Measurements from ENCODE around the gene PISD.
"Not testable (repeated sequence)": the region's sequence is repeated elsewhere in the genome, so short reads cannot be mapped to it uniquely, and the experiment has no call there.

The PISD gene

DNA sequence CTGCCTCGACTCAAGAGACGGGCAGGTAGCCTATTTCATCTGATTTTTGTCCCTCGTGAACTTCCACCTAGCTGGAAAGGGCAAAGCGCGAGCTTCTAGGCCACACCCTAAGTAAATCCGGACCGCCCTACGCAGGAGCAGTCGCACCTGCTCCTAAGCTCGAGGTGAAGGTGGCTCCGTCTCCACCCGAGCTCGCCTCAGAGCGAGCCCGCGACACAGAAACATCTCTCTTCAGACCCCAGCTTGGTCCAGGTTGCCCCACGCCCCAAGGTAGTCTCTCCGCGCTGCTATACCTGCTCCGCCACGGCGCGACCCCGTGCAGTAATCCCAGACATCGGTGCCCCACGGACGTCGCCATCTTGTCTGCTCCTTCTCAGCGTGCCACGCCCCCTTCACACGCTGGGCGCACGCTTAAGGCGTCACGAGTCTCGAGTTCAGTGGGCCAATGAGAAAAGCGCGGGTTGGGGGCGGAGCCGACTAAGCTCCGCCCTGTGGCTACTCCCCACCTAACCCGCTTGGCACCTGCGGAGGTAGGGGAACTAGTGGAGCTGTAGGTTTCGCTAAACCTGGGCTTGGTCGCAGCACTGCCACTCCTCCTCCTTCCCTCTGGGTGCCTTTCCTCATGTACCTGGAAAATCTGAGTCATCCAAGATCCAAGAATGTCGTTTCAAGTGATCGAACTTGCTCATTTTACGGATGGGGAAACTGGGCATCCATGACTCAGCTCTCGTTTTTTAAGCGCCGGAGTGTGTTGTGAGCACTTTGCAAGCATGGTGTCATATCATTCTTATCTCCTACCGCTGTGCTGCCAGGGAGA is at the start of gene PISD:
PISD (minus strand) TSS at position 365 of the 817 bp plus-strand sequence; CDS start at position 358, 7 bp downstream.
- peak; percentile 69 for DNase-seq

DNA sequence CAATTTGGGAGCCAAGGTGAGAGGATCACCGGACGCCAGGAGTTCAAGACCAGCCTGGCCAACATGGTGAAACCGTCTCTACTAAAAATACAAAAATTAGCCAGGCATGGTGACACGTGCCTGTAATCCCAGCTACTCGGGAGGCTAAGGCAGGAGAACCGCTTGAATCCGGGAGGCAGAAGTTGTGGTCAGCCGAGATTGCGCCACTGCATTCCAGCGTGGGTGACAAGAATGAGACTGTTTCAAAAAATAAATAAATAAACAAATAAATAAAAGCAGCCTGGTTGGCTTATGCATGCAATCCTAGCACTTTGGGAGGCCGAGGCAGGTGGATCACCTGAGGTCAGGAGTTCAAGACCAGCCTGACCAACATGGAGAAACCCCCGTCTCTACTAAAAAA is 49.2 kb upstream of the PISD start:
- DNase-seq: not testable (repeated sequence)

- DNase-seq: no peak
These were observed 45.5 kb upstream of the PISD start for GRCh38 chr22:31707519-31707918.

GRCh38 chr22:31695423-31695822 is 33.4 kb upstream of the PISD start:
- no peak for DNase-seq

DNA sequence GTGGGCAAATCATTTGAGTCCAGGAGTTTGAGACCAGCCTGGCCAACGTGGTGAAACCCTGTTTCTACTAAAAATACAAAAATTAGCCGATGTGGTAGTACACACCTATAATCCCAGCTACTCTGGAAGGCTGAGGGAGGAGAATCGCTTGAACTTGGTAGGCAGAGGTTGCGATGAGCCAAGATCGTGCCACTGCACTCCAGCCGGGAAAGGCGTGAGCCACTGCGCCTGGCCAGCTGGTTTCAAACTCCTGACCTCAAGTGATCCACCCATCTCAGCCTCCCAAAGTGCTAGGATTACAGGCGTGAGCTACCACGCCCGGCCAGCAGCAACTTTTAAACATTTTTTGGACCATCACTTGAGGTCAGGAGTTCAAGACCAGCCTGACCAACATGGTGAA is 32.0 kb upstream of the PISD start:
- not testable (repeated sequence) for DNase-seq

- no peak for DNase-seq
These were observed 30.3 kb upstream of the PISD start for GRCh38 chr22:31692186-31692886.

DNA sequence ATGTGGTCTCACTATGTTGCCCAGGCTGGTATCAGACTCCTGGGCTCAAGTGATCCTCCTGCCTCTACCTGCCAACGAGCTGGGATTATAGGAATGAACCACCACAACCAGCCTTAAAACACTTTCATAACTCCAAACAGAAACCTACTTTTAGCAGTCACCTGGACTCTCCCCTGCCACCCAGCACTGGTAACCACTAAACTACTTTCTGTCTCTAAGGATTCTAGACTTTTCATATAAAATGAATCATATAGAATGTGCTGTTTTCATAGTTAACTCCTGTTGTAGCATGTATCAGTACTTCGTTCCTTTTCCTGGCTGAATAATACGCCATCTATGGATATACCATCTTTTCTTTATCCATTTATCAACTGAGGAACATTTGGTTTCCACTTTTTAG is 29.4 kb upstream of the PISD start:
- no peak for DNase-seq

DNA sequence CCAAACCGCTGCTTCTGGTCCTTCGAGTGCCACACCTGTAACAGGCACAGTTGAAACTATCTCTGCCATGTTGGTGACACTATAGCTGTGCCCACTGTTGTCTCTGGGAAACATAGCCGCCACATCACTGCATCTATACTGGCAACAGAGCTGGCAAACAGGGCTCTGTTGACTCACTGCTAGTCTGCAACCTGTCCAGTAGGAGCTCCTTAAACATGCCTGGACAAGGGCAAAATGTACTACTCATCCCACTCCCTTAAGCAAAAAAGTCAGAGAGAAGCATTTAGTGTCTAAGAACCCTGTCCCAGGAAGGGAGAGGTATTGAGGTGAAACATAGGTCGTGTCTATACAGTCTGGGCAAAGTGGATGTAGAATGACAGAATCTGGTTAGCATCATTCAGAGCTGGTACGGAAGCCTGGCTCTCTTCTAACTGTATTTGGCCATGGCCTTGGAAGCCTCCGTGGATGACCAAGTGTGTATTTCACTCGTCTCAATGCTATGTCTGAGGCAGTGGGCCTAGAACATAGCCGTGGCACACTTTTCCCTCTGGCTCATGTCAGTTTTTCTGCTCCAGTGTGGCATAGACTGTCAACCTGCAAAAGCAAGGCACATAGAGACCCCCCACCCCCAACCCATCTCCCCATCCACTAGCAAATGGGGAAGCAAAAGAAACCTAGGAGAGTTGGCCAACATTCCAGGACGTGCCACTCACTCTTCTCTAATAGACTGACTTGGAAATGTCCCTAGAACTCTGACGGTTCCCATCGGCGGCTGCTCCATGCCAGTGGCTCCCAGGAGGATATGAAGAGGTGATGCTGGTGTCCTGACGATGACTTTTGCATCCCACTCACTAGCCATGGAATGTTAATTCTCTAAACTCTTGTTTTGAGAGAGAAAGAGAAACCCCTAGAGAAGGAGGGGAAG is 21.4 kb upstream of the PISD start:
- DNase-seq: no peak

DNA sequence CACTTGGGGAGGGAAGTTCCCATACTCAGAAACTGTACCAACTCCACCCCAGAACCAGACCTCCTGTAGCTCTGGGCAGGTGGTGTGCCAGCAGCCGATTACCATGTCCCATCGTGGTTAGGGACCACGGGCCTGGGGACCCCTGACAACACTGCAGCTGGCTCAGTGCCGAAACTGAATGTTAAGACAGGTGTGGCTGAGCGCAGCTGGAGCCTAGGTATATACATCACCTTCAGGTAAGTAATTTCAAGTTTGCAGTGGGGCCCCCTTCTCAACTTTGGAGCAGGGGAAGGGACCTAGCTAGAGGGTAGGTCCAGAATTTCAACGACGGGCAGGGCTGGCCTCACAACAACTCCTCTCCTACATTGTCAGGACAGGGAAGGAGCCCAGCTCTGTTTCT is 20.7 kb upstream of the PISD start:
- DNase-seq: no peak

DNA sequence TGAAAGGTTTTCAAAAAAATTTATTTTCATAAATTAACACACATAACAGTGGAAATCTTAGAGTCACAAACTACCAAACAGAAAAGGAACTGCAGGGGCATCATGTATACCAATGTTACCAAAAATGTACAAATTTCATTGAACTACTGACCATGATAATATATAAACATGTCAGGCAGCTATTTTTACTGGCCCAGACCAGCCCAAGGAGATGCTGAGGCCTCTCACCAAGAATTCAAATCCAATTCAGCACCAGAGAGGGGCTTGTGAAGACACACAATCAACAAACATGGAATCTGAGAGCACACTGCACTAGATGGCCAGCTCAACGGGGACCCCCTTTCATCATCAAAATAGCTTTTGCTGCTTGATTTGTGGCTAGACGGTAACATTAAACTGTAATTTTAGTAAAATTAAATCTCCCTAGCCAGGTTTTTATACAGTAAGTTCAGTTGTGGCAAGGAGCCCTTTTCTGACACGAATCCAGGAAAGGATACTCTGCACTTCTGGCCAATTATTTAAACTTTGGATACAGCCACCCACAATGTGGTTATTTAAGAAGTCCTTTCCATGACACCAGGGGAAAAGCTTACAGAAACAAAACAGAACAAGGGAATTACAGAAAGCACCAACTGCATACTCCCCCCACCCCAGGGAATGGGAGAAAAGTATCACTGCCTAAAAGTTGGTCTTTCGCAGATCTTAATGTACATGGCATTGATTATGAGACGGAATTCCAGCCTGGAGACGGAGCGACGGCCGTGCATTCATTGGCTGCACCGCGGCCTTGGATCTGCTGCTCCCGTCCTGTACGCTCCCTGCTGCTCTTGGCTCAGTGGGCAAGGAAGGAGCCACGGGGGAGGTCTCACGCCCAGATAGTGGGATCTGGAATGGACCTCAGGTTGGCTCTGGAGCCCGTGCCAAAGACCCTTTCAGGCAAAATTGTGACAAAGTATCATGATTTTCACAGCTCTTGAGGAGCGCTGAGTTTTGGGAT is 19.6 kb upstream of the PISD start:
- no peak for DNase-seq

DNA sequence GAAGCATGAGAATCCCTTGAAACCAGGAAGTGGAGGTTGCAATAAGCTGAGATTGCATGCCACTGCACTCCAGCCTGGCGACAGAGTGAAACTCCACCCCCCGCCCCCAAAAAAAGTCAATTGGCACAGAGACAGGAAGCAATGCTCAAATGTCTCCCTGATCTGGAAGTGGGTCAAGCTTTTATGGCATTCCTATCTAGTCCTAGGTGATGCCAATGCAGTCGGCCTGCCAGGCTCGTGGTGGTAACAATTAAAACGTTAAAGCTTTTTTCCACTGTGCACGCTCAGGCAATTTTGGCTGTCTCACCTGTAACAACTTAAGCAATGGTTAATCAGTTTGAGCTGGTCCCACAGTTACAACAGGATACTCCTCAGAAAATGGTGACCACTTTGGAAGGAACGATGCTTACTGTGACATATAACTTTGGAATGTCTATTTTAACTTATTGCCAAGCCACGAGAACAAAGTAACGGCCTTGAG is 18.9 kb upstream of the PISD start:
- no peak for DNase-seq

DNA sequence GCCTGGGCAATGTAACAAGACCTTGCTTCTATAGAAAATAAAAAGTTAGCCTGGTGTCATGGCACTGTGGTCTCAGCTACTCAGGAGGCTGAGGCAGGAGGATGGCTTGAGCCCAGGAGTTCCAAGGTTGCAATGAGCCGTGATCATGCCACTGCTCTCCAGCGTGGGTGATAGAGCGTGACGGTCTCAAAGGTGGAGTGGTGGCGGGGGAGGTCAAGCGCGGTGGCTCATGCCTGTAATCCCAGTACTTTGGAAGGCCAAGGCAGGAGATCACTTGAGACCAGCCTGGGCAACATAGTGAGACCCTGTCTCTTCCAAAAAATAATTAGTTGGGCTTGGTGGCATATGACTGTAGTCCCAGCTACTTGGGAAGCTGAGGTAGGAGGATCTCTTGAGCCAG is 16.7 kb upstream of the PISD start:
- DNase-seq: no peak

DNA sequence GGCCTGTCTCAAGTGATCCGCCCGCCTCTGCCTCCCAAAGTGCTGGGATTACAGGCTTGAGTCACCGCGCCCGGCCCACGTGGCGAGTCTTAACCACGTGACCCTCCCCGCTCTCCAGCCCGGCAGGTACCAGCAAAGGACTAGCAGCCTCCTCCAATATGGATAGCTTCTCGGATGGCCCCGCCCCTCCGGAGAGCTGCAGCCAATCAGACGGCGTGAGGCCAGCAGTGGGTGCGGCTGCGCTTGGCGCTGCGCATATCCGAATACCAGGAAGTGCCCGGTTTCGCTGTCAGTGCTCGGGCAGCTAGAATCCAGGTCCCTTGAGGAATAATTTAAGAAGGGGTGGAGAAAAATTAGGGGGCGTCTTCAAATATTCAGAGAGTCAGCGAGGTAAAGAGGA is 14.7 kb upstream of the PISD start:
- no peak for DNase-seq

DNA sequence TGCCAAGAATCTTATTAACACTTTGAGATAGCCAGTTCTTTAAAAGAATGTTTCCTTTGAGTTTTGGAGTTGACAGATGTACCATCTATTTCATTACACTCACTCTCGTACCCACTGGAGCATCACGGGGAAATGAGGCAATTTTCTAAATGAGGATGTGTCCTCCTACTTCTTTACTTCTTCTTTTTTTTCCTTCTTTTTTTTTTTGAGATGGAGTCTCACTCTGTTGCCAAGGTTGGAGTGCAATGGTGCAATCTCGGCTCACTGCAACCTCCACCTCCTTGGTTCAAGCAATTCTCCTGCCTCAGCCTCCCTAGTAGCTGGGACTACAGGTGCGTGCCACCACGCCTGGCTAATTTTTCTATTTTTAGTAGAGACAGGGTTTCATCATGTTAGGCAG is 12.2 kb upstream of the PISD start:
- DNase-seq: not testable (repeated sequence)

GRCh38 chr22:31668849-31669248 is 6.8 kb upstream of the PISD start:
- not testable (repeated sequence) for DNase-seq

DNA sequence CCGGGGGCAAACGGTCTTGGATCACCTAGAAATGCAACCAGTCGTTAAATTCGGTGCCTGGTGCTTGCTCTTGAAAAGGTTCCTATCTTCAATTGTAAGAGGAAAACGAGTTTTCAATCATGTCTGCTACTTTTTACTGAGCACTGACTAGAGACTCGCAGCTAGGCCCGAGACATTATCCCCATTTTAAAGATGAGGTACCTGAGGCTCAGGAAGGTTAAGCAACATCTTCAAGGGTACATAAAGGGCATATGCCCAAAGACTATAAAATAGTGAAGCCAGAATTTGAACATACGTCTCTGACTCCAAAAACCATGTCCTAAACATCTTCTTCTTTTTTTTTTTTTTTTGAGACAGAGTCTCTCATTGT is 638 bp upstream of the PISD start:
- no peak for DNase-seq

- DNase-seq: not testable (repeated sequence)
These were observed 1.1 kb downstream of the PISD start for GRCh38 chr22:31660860-31661341.

DNA sequence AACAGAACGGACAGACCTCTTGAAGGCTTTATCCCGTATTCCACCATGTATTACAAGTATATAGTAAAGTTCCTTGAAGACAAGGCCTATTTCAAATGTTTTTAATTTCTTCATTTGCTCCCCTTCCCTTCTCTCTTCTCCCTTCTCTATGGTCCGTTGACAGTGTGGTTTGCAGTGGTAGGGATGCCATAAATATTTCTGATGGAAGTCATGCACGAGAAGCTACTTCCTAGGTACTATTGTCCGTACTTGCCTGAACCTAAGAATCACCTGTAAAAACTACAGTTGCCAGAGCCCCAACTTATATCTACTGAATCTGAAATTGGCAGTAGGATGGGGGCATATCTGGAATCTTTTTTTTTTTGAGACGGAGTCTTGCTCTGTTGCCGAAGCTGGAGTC is 2.8 kb downstream of the PISD start:
- DNase-seq: no peak

- no peak for DNase-seq
These were observed 7.6 kb downstream of the PISD start for GRCh38 chr22:31654408-31654807.

GRCh38 chr22:31653944-31654343 is 8.1 kb downstream of the PISD start:
- no peak for DNase-seq

- DNase-seq: no peak
These were observed 8.9 kb downstream of the PISD start for GRCh38 chr22:31652911-31653684.

Data from NCI-H1417 treated with DMSO at 0.1 percent for 48 hours (cell line).